HL-60/S4 treated with retinoic acid at 250 ng/mL for 4 days and 3 days (cell line): ENCODE measurements around the gene TRIO.

Source experiments
- in situ Hi-C: fragments of 300-500 bp; cut with MboI; formaldehyde crosslinking; loops from 2 replicates; pipeline ENCODE4 v1.7.0; 2022; ENCODE audit warnings: low sequenced_read_pairs

Gene TRIO

GRCh38 chr5:14122089-14122488 lies 21.1 kb upstream of the TRIO start:
- in situ Hi-C loops: no loop called here

- in situ Hi-C loops: no loop called here
Measured at GRCh38 chr5:14123551-14123950, 19.6 kb upstream of the TRIO start.

- in situ Hi-C loops: no loop called here
Measured at GRCh38 chr5:14123974-14124482, 19.1 kb upstream of the TRIO start.

GRCh38 chr5:14125262-14125661 lies 17.9 kb upstream of the TRIO start:
- in situ Hi-C loops: no loop called here

- in situ Hi-C loops: no loop called here
Measured at GRCh38 chr5:14127587-14127986, 15.6 kb upstream of the TRIO start.

GRCh38 chr5:14128079-14128478 lies 15.1 kb upstream of the TRIO start:
- in situ Hi-C loops: no loop called here

GRCh38 chr5:14129123-14129522 lies 14.0 kb upstream of the TRIO start:
- in situ Hi-C loops: no loop called here

- in situ Hi-C loops: no loop called here
Measured at GRCh38 chr5:14131855-14132503, 11.2 kb upstream of the TRIO start.

GRCh38 chr5:14133394-14133793 lies 9.7 kb upstream of the TRIO start:
- in situ Hi-C loops: no loop called here

GRCh38 chr5:14134083-14134482 lies 9.1 kb upstream of the TRIO start:
- in situ Hi-C loops: no loop called here

- in situ Hi-C loops: no loop called here
Measured at GRCh38 chr5:14134771-14135170, 8.4 kb upstream of the TRIO start.

GRCh38 chr5:14135621-14136020 lies 7.5 kb upstream of the TRIO start:
- in situ Hi-C loops: no loop called here

GRCh38 chr5:14136228-14136627 lies 6.9 kb upstream of the TRIO start:
- in situ Hi-C loops: no loop called here

GRCh38 chr5:14138608-14139540 lies 4.3 kb upstream of the TRIO start:
- in situ Hi-C loops: no loop called here

- in situ Hi-C loops: no loop called here
Measured at GRCh38 chr5:14141764-14142163, 1.4 kb upstream of the TRIO start.

GRCh38 chr5:14142202-14142826 lies 828 bp upstream of the TRIO start:
- in situ Hi-C loops: no loop called here

GRCh38 chr5:14143546-14143840 lies 351 bp downstream of the TRIO start:
- in situ Hi-C loops: no loop called here

- in situ Hi-C loops: no loop called here
Measured at GRCh38 chr5:14143841-14144585, 871 bp downstream of the TRIO start.

- in situ Hi-C loops: no loop called here
Measured at GRCh38 chr5:14144586-14145434, 1.7 kb downstream of the TRIO start.
